ENCODE results near the gene COA6.

DNA sequence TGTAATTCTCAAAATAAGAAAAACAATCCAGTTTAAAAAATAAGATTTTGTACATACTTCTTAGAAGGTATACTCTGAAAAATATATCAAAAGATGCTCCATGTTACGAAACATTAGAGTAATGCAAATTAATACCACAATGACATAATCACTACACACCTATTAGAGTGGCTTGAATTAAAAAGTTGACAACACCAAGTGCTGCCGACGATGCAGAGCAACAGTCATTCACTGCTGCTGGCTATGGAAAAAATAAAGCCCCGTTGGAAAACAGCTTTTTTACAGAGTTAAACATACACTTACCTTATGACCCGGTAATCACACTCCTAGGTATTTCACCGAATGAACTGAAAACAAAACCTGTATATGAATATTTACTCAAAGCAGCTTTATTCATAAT lies 14.8 kb downstream of the COA6 start:
- TF ChIP-seq, protein P1, sequence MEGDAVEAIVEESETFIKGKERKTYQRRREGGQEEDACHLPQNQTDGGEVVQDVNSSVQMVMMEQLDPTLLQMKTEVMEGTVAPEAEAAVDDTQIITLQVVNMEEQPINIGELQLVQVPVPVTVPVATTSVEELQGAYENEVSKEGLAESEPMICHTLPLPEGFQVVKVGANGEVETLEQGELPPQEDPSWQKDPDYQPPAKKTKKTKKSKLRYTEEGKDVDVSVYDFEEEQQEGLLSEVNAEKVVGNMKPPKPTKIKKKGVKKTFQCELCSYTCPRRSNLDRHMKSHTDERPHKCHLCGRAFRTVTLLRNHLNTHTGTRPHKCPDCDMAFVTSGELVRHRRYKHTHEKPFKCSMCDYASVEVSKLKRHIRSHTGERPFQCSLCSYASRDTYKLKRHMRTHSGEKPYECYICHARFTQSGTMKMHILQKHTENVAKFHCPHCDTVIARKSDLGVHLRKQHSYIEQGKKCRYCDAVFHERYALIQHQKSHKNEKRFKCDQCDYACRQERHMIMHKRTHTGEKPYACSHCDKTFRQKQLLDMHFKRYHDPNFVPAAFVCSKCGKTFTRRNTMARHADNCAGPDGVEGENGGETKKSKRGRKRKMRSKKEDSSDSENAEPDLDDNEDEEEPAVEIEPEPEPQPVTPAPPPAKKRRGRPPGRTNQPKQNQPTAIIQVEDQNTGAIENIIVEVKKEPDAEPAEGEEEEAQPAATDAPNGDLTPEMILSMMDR (IDR thresholded peaks at IDR 0.05; ENCODE audit: low read length): no peak
- TF ChIP-seq EZH2 (optimal IDR thresholded peaks at IDR 0.05; ENCODE audit: low read depth, low read length): no peak
- no peak for TF ChIP-seq EZH2phosphoT487 (IDR thresholded peaks at IDR 0.05; ENCODE audit: low read length)
